CD4-positive, alpha-beta T cell treated with Interleukin-21 for 1 hour (primary cell): Measurements from ENCODE around the gene SCUBE1.
"Not testable (repeated sequence)": the region's sequence is repeated elsewhere in the genome, so short reads cannot be mapped to it uniquely, and the experiment has no call there.

Source experiments
- DNase-seq: peaks from one replicate; pipeline ENCODE4 v3.0.0-alpha.2; 2020

The SCUBE1 gene

DNA sequence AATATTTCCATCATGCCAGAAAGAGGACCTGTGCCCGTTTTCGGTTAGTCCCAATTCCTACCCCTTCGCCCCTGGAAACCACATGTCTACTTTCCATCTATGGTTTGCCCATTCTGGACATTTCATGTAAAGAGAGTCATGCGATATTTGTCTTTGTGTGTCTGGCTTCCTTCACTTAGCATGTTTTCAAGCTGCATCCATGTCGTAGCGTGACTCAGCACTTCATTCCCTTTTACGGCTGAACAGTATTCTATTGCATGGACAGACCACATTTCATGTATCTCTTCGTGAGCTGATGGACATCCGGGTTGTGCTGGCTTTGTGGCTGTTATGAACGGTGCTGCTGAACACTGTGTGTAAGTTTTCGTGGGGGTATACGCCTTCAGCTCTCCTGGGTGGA is 43.4 kb downstream of the SCUBE1 start:
- no peak for DNase-seq

DNA sequence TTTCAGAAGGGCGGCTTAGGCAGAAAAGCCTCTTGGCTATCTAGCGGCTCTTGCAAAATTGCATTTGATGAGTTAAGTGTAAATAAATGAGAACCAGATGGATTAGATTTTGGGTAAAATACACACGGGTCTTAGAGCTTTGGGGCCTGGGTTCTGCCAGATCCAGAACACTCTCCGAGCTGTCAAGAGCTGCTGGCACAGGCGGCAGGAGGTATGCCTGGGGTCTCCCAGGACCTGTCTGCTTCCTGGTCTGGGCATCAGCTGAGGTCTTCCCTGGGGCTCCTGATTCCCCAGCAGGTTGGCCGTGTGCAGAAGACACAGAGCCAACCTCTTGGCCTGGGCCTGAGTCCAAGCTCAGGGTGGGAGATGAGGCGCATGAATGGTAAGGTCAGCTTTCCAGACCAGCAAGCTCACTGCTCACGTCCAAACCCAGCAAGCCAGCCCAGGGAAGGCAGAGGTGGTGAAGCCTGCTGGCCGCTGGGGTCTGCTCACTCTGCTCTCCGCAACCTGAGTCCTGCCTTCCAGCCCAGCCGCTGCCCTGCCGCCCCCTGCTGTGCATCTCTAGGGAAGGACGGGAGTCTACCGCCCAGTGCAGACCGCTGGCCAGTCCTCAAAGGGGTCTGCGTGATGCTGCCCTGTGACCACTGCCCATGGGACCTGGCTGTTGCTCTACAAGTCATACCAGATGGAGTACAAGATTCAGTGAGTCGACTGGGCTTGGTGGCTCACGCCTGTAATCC is 44.9 kb downstream of the SCUBE1 start:
- DNase-seq: no peak

DNA sequence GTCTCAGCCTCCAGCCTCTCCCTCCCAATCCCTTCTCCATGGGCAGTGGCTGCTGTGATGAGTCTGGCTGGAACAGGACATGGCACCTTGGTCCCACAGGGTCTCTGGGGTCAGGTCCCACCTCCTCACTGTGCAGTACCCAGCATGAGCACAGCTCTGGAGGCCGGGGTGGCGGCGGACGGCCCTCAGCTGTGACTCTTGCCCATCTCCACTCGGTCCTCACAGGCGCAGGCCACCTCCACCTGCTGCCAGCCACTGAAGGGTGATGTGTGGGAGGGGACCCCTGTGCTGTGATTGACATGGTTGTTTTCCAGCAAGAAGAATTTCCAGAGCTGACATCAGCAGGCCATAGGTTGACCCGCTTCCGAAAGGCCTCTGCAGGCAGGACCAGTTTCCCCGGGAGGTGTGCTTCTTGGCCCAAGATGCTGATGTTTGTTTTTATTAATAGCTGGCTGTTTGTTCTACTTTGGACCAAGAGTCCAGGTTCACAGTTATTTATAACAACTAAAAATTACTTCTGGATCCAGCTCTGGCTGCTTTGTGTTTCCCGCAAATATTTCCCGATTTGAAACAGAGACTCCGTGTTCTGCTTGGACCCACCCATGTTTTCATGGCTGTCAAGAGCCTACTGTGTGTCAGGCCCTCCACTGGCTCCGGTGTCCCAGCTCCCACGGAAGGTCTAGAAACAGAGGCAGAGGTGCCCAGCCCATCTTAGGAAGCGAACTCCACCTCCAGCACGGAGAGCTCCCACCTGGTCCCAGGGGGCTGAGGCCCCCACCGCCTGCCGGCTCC is 45.7 kb downstream of the SCUBE1 start:
- no peak for DNase-seq

DNA sequence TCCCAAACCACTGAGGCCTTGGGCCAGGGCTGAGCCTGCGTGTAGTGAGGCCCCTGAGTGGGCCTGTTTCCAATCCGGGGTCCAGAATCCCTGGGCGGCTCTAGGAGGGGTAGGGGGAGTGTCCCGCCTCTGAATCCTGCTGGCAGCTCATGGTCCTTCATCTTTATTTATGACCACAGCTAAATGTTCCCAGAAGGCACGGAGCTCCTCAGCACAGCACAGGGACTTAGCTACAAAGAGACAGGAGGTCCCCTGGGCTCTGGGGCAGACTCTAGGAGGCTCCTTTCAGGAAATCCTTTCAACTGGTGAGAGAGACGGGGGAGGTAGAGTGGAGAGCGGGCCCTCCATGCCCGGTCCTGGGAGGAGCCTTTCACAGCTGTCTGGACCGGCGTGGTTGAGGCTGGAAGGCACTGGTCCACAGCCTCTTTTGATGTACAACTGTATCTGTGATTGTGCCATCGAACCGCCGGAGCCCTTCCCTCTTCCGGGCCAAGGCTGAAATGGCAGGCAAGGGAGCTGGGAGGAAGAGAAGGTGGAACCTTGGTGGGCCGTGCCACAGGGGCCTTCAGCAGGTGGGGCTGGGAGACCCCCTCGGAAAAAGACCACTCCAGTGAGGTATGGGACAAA is 46.8 kb downstream of the SCUBE1 start:
- no peak for DNase-seq

DNA sequence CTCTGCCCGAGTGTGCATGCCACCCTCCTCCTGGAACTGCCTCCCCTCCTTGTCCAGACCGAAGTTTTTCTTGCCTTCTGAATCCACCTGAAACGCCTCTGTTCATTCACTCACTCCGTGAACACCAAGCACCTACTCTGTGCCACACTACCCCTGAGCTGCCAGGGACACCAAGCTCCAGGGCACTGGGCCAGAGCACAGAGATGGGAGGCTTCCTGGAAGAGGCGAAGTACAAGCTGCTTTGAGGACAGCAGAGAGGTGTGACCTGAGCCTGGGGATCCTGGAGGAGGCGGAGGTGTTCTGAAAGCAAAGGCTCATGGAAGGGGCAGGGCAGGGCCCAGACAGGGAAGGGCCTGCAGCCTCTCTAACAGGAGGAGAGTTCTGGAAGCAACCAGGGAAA is 47.5 kb downstream of the SCUBE1 start:
- DNase-seq: no peak

DNA sequence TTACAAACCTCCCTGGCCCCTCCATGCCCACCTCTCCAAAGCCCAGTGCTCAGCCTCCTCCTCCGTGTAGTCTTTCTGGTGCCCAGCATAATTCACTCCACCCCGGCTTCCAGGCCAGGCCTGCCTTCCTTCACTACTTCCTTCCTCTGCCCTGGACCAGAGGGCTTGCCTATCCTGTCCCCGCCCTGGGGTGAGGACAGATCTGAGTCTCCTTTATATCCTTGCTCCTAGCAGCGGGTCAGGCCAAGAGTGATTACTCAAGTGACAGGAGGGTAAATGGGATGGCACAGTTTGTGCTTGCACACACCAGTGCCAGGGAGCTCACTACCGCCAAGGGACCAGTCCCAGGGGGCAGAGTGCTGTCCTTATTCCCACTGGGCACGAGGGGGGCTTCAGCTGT is 48.0 kb downstream of the SCUBE1 start:
- DNase-seq: no peak

DNA sequence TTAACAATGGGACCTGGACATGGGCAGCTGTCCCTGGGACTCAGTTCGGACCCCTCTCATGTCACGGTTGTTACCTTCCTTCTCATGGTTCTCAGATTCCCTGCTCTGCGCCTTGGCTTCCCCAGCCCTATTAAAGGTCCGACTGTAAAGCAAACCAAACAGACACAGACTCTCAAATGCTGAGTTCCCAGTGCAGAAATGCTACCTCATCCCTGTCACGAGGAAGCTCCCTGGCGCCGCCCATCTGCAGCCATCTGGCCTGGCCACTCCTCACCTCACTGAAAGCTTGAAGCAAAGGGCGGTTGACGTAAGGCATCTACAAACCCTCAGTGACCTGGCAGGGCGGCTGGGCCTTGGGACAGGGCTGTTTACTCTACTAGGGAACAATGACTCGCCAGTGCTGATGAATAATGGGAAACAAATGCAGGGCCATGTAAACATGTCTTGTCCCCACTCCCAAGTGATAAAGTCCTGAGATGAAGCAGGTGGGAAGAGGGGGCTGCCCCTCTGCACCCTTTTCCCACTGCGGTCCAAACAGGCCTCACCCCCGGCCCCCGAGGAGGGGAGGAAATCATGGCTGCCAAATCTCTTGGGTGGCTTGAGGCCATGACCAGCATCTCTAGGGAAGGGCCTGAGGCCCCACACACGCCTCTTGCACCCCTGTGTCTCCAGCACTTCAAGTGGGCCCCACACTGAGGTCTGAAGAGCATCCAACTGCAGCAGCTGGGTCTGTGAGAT is 49.3 kb downstream of the SCUBE1 start:
- DNase-seq: no peak

DNA sequence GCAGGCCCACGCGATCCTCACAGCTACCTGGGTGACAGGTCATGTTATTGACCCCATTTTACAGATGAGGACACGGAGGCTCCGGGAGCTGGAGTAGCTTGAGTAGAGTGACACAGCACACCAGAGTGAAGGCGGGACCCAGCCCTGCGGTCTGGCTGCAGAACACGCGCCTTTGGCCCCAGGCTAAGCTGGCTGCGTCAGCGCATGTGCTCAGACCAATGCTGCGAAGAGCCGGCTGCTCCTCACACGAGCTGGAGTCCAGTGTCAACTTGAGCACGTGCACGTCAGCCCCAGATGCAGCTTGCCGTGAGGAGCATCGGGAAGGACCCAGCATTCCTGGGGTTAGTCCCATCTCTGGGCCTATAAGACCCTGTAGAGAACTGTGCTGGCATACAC is 49.9 kb downstream of the SCUBE1 start:
- no peak for DNase-seq

DNA sequence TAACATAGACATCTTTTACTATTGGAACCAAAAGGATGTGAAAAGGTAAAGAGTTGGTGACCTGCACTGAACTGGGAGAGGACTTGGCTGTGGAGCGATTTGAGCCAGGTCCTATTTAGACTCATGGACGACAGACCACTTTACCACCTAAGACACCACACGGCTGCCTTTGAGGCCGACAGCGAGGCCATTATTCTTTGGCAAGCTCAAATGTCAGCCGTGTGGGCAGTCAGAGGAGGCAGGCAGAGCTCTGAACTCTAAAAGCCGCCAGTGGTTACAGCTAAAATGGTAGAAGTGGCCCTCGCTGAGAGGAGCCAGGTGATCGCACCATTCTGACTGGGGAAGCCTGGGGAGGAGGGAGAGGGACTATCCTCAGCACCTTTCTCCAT is 50.5 kb downstream of the SCUBE1 start:
- no peak for DNase-seq

DNA sequence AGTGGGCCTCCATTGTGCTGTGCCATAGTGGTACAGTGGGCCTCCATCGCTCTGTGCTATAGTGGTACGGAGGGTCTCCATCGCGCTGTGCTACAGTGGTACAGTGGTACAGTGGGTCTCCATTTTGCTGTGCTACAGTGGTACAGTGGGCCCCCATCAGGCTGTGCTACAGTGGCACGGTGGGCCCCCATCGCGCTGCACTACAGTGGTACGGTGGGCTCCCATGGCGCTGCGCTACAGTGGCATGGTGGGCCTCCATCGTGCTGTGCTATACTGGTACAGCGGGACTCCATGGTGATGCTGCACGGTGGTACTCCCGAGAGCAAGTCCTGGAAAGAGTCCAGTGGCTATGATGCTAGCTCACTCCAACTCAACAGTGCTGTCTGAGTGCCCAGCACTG is 51.8 kb downstream of the SCUBE1 start:
- no peak for DNase-seq

DNA sequence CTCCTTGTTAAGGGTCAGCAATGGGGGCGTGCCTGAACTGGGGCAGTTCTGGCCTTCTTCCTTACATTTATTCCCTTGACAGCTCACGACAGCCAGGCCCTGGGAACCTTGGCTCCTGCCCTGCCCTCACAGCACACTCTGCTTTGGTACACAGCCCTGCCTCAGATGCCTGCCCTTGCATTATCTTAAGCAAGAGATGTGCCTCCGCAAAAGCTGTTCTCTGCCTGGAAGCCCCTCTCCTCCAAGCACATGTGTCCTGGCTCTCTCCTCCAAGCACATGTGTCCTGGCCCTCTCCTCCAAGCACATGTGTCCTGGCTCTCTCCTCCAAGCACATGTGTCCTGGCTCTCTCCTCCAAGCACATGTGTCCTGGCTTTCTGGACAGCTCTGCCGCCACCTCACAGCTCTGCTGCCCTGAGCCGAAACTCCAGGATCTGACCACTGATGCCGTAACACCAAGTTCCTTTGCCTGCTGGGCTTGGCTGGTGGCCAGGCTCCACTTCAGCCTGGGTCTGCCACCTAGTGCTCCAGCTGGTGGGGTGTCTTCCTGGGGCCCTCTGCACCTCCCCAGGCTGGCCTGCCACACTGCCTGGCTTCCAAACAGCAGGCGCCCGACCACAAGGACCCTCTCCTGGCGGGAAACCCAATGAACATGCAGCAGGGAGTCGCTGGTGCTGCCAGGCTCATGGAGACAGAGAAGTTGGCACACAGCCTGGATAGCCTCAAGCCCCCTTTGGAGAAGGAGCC is 53.0 kb downstream of the SCUBE1 start:
- DNase-seq: no peak

DNA sequence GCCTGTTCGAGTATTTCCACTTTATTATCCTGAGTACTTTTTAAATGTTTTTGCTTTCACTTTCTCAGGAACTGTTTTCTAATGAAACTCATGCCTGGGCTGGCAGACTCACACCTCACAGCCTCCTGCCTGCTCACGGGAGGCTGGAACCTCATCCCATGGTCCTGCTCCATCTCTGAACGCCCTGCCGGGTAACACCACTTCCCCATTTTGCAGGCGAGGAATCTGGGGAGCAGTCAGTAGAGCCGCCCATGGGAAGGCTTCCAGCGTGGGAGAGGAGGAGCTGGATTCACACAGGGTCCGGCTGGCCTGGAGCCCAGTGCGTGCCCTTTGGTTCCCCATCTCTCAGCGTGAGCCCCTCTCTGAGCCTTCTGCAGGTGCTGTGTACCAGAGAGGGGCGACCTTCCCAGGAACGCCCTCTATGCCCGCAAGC is 53.6 kb downstream of the SCUBE1 start:
- DNase-seq: no peak

DNA sequence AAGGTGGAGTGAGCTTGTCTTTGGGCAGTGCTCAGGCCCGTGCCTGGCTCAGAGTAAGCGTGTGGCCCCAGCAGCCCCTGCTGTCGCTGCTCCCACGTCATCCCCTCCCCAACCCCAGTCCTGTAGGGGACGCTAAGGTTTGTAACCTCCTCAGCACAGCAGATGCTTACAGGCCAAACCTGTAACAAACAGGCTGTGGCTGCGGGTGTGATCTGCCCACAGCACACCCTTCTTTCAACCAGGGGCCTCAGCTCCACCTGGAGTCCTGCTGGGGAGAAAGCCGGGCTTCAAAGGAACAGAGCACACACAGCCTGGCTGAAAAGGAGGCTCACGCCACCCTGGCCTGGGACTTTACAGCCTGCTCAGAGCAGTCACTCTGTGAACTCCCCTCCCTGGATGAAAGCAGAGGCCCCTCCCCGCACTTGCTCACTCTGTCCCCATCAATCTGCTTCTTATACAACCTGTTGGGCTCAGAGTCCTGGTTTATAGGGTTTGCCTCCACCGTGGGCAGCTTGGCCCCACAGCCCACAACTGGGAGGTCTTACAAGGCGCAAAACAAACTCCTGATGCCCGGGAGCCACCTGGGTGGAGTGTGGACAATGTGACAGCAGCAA is 54.3 kb downstream of the SCUBE1 start:
- no peak for DNase-seq

DNA sequence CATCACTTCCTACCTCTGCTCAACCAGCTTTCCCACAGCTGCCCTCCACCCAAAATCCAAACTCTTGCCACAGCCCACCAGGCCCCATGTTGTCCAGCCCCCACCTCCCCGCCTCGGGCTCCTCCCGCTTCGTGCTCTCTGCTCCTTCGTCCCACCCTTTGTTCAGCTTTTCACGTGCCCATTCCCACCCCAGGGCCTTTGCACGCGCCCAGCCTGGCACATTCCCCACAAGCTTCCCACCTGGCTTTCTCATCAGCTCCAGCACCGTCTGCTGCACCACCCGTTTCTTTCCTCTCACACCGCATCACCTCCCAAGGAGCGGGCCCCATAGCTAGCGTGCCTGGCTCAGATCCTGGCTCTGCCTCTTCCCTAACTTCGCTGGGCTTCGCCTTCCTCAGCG is 54.8 kb downstream of the SCUBE1 start:
- no peak for DNase-seq

DNA sequence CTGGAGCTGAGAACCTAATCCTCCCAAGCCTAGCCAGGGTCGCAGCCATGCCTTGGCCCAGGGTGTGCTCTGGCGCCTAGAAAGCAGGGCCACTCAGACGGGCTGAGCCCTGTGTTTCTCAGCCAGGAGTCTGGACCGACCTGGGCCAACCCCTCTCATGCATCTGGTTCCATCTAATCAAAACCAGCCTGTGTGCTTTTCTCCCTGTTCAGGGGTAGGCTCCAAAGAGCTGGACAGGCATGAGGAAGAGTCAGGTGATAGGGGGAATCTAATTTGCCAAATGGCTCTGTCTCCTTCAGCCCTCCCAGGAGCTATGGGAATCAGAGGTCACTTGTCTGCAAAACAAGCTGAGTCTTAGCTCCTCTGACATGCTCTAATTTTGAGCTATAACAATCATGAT is 55.7 kb downstream of the SCUBE1 start:
- no peak for DNase-seq

DNA sequence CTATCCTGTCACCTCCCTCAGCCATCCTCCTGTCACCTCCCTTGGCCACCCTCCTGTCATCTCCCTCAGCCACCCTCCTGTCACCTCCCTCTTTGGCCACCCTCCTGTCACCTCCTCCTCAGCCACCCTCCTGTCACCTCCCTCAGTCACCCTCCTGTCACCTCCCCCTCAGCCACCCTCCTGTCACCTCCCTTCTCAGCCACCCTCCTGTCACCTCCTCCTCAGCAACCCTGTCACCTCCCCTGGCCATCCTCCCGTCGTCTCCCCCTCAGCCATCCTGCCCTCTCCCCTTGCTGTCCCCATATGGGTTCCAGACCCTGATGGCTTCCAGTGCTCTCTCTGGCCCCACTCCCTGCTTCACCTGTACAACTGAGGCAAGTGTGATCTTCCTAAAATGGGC is 61.8 kb downstream of the SCUBE1 start:
- no peak for DNase-seq

DNA sequence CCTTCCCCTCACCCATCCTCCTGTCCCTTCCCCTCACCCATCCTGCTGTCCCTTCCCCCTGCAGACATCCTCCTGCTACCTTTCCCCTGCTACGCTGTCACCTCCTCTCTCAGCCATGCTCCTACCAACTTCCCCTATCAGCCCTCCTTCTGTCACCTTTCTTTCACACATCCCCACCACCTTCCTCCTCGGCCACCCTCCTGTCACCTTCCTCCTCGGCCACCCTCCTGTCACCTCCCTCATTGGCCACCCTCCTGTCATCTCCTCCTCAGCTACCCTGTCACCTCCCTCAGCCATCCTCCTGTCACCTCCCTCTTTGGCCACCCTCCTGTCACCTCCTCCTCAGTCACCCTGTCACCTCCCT is 62.7 kb downstream of the SCUBE1 start:
- DNase-seq: not testable (repeated sequence)

DNA sequence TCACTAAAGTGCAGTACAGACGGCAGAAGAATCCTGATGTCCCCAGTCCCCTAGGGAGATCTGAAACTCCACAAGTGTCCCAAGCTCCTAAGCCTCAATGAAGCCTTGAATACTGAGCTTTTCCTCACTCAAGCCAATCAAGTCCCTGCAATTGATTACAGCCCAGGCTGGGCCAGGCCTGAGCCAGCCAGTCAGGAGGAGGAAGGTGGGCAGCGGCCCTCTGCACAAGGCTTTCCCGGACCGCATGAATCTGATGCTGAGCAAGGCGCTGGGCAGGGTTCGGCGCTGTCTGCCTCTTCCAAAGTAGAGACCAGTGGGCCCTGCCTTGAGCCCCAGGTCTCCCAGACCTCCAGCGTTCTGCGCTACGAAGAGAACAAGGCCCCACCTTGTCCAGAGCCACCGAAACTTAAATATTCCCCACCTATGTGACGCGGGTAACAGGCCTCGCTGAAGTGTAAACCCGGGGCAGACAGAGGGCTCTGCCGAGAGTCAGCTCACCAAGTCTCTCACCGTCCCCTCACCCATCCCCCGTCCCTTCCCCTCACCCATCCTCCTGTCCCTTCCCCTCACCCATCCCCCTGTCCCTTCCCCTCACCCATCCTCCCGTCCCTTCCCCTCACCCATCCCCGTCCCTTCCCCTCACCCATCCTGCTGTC is 63.2 kb downstream of the SCUBE1 start:
- DNase-seq: no peak

DNA sequence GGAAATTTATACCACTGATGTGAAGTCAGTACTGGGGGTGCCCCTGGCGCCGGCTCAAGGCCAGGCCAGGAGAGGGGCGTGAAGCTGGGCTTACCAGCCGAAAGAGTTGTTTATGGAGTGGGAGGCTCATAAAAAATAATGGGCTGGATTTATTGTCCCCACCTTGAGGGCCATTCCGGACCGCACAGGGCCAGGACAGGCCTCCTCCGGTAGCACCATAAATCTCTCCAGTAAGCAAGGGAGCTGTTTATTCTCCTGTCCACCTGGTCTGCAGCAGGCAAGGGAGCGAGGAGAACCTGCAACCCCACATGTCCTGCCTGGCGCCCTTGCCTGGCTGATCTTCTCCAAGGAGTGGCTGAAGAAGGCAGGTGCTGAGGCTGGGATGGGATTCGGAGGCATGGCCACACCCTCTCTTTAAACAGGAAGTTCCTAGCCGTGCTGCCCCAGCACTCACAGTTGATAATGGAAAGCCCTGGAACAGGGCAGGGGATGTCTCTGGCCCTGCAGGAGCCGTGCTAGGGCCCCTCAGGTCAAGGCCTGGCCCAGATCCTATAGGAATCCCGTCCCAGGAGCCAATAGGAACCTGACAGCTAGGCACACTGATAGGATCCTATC is 65.1 kb downstream of the SCUBE1 start:
- no peak for DNase-seq

DNA sequence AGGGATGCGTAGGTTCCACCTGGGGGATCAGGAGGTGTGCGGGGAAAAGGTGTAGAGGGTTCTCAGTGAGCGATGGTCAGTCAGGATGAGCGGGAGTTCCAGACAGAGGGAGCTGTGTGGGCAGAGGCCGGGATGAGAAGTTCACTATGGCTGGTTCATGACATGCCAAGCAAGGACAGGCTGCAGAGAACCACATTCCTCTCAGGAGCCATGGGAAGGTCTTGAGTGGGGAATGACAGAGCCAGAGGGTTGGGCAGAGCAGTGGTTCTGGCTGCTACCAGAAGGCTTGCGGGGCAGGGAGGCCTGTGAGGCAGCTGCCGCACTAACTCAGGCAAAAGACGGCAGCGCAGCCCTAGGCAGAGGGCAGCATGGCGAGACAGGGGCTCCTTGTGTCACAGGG is 66.1 kb downstream of the SCUBE1 start:
- DNase-seq: no peak

DNA sequence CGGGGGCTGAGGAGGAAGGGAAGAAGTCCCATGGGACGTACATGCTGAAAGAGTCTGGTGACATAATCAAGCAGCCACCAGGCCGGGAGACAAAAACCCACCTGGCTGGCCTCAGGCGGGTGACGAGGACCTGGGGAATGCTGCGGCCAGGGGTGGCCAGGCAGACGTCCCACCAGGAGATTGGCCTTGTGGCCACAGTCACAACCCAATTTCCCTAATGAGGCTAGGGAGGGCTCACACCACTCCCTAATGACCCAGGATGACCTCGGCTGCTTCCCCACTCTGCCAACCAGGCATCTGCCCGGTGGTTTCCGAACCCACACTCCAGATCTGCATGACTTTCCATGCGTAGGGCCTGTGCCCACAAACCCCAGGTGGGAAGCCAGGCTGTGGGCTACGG is 66.9 kb downstream of the SCUBE1 start:
- DNase-seq: no peak
